Suppressor macrophage treated with lipopolysaccharide for 1 hour (primary cell): ENCODE results near the gene FCN3.
"Not testable (repeated sequence)": the region's sequence is repeated elsewhere in the genome, so short reads cannot be mapped to it uniquely, and the experiment has no call there.

Experiments used
- DNase-seq, 3 donors: peaks; one replicate each; pipeline ENCODE4 v3.0.0-alpha.2; 2020 to 2022

Gene FCN3

DNA sequence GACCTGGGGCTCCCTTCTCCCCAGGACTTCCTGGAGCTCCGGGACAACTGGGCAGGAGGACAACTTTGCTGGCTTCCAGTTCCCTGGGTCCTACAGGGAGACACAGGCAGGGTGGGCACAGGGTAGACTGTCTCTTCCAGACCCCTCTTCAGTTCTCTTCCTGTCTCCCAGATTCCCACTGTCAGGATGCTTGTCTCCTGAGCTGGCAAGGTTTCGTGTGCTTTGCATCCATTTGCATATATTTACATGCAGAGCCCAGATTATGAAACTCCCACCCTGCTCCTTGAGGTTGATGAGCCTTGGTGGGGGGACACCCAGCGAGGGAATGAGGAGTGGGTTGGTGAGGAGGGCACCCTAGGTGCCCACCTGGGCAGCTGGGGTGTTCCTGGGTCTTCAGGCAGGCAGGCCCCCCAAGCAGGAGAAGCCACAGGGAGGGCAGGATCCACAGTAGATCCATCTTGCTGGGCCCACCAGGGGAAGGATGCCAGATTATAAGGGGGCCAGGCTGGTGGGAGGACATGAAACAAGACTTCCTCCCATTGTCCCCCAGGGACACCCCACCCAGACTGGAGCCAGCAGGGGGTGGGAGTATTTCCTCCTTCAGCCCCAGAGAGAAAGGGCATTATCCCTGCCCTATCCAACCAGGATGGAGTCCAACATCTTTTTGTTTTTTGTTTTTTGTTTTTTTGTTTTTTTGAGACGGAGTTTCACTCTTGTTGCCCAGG lies at the start of gene FCN3:
FCN3 (minus strand) TSS at position 463 of the 725 bp plus-strand sequence; CDS start at position 457, 6 bp downstream.
- no peak for DNase-seq

DNA sequence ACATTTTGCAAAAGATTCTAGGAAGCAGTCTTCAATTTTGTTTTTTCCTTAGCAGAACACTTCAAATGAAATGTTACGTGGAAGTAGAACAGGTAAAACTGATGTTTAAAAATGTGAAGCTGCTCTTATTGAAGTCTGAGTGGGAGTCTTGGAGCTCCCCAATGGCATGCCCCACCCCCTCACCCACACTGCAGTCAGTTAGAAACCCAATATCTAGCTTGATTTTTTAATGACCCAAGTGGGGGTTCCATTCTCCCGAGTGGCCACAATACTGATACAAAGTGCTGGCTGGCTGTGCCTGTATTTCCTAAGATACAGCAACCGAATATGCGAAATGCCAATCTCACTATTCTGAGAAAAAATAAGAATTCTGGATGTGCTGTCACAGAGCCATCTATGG lies 49.1 kb upstream of the FCN3 start:
- no peak for DNase-seq

DNA sequence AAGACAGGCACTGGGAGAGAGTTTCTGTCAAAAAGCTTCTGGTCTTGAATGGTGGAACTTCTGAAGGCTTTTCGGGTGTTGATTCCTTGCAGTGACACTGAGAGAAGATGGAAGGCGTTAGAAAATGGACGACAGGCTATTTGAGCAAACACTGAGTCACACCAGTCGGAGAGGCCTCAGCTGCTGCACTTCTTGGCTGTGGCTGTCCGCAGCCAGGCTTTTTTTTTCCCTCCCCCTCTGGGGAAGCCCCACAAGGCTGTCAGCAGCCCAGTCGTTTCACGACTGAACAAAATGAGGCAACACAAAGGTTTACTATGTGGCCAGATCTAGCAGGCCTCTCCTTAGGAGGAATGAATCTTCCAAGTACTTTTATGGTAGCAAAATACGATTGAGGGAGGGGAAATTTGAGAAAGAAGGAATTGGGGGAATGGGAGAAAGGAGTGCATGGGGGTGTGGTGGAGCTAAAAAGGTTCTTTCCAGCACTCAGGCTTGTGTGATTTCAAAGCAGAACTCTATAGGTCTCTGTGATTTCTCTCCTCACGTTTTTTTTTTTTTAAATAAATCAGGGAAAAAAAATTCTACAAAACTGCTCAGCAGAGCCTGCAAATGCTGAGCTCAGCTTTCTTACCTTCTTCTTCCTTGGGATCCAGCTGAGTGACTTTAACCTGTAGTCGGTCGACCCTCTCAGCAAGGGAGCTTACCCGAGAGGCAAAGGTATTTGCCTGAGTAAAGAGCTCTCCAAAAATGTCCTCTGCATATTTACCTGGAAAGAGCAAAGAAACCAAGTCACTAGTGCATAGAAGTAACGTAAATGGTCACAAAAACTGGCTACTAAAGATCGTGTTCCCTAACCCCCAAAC lies 43.9 kb upstream of the FCN3 start:
- DNase-seq, result peak; percentile 74 to 81 (median 77)

DNA sequence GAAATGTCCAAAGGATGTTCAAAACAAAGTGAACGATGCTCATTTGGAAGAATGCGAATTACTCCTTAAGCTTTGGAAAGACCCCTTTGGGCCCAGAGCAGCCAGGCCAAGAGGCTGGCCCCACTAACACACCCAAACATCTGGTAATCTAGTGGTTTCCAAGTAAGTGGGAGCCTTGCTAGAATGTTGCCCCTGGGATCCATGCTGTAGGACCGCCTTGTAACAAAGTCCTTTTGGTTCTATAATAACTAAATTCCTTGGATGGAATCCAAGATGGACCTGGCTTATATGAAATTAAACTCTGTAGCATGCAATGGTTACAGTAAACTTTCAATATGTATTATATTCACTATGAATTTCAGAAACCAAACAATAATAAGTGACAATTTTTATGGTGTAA lies 43.1 kb upstream of the FCN3 start:
- DNase-seq, result no peak

DNA sequence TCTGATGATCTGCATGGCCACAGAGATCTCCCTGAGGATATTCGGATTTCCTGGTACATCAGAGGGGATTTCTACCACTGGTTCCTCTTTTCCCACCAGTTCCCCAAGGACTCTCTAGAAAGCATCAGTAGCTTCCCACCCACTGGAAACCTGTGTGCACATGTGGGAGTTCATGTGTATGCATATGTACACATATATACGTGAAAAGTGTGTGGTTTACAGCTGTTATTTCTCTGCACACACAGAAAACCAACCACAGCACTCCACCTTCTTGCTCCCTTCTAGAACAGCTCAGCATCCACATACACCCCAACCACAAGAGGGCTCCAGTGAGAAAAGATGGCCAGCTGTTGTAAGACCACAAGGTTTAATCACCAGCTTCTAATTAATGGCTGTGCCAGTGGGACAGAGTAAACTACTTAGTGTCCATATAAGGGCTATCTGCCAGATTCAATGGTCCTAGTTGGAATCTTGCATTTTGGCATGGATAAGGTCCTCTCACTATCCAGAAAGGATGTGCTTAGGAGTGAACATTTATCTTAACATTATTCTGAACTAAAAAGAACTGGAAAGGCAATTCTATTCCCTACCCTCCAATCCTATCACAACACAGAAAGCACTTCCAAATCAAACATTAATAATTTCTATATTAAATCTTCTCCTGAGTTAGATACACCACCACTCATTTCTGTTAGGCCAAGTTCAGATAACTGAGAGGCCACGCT lies 41.9 kb upstream of the FCN3 start:
- peak; percentile 68 to 74 (median 72) for DNase-seq

DNA sequence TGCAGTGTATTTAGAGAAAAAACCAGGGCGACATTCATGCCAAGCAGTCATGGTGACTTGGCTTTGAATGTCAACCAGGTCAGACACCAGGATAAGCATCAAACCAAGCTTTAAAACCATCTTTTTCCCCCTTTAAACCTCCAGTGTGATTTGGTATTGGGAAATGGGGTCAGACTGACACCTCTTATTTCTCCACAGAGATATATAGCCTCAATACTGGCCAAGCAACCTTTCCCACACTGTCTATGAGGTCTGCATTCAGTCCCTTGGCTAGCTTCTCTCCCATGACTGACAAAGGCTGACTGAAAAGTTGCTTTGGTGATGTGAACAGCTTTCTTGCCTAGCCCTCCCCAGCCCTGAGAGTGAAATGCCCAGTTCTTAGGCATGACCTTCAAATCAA lies 39.5 kb upstream of the FCN3 start:
- DNase-seq, result no peak

DNA sequence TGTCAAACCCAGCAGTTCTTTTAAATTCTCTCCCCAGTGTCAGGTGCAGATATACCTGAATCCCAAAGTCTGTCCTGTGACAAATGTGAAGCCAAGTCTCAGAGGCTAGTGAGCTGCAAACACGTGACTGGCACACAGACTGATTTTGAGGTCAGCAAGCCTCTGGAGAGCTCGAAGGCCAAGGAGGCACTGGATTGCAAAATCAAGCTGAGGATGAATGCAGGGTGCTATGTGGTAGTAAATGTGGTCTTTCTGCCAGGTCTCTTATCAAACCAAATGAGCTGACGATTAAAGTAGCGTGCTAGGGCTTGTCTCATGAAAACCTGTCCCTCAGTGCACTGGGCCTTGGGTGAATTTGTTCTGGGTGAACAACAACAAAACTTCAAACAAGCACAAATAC lies 38.4 kb upstream of the FCN3 start:
- DNase-seq, result no peak

DNA sequence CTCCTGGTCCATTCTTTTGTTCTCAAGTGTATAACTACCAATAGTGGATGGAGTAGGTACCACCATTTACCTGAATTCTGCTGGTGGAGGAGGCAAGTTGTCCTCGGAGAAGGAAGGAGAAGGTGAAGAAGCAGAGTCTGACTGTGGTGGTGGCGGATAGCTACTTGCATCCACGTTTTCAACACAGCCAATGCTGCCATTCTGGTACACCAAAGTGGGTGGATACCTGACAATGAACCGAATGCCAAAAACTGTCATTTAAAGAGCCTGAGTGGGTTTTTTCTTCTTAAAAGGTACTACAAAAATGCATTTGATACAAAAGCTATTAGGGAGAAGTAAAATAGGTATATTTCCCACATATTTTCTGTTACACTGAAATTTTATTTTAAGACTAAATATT lies 37.9 kb upstream of the FCN3 start:
- DNase-seq, result no peak

DNA sequence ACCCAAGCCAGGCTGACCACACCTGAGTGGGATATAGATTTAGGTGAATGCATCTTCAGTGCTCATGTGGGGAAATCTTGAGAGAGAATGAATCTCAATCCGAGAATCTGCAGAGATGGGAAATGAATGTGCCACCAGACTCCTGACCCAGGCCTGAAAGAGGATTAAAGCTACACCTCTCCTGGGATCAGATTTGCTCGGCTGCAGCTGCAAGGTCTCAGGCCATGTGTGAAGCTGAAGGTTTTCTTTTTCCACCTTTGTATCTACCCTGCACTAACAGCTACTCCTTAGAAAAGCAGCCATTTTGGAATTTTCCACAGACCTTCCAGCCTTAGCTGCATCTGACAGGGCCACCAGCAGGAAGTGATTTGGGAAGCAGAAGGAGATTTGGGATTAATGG lies 36.1 kb upstream of the FCN3 start:
- no peak for DNase-seq

DNA sequence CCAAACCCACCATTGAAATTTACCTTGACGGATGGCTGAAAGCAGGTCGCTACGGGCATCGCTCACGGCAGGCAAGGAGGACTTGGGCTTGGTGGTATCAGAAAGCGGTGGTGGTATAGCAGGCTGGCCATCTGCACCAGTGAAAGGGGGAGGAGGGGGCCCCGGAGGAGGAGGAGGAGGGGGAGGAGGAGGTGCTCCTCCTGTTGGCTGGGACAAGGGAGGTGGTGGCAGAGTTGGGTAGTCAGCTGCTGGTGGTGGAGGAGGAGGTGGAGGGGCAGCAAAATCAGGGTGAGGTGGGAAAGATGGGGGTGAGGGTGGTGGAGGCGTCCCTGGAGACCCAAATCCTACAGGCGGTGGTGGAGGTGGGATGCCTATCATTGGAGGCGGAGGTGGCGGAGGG lies 35.0 kb upstream of the FCN3 start:
- no peak for DNase-seq

DNA sequence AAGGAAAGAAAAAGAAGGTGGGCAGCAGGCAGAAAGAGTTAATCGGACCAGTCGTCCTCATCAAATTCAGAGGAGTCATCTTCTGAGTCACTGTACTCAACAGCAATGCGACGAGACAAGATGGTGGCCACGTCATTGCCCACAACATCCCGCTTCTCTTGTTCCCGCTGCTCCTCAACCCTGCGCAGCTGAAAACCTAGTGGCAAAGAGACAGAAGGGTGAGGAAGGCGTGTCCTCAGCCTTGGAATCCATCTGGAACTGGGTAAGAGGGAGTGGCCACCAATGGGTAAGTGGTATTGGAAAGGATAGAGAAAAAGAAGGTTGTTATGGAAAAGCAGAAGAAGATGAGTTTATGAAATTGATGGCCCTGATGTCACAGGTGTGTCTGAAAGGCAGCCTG lies 33.5 kb upstream of the FCN3 start:
- DNase-seq, result no peak

DNA sequence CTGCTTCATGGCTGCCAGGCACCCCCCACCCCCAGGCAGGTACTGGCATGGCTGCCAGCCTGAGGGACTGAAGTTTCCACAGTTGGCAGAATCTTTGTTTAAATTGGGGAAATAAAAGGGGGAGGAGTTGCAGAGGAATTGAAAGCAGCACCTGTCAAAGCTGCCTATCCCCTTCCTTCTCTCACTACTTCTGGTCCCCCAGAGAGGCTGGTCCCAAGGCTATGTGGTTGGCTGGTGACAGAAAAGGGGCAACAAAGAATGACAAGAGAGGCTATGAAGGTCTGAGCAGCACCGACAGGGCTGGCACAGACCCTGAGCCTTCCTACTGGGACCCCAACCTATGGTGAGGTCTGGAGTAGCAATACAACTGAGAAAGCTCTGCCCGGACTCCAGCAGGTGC lies 32.2 kb upstream of the FCN3 start:
- not testable (repeated sequence) for DNase-seq

DNA sequence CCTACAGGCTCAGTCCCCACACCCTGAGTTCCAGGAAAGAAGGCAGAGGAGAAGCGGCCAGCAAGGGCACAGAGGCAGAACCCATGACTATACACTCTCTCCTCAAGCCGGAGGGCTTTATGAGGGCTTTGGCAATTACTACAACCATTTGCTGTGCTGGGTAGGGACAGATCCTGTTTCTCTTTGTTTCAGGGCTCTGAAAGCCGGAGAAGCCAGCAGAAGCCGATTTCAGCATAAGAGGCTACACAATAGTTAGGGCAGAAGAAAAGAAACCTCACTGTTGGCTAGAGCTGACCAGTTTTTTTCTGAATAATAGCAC lies 31.7 kb upstream of the FCN3 start:
- DNase-seq, result no peak

DNA sequence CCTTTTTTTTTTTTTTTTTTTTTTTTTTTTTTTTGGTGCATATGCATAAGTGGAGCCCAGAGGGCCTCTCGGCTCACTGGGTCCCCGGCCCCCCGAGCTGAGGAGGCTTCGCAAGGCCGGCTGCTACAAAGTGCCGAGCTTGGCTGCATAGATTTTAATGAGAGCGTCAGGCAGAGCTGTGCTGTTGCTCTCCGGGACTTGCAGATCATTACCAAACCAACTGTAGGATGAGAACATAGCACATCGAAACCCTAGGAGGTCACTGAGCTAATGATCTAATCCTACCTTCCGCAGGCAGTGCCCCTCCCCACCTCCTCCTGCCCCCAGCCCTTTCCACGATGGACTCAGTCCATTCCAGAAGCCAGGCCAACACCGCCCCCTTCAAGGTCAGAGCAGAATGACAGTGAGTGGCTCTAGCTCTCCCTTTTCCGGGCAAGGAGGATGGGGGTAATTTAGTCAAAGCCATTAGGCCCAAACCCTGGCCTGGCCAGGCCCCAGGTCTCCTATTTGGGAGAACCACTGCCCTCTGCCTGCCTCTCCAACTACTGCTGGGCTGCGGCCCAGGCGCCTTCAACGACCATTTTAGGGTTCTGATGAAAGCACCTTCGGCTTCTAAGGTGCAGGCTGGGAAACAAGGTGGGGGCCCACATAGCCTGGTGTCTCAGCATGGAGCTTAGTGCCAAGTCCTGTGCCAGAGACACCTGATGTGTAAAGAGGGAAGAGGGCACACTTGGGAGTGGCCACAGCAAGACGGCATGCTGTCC lies 31.2 kb upstream of the FCN3 start:
- DNase-seq, result not testable (repeated sequence)

DNA sequence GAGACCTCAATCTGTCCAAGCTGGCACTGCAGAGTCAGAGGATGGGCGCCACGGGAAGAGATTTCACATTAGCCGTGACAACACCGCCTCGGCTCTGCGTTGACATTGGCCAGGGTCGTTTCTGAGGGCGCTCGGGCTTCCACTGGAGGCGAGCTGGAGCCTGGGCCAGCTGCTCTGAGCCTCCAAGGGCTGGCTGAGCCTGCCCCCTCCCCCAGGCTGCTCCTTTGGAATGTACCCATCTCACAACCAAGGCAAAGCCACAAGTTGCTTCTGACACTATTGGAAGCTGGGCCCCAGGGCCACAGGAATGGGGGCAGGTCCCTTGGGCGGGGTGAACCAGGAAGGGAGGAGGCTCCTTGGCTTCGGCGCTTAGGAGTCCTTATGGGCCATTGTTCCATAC lies 30.4 kb upstream of the FCN3 start:
- no peak for DNase-seq

DNA sequence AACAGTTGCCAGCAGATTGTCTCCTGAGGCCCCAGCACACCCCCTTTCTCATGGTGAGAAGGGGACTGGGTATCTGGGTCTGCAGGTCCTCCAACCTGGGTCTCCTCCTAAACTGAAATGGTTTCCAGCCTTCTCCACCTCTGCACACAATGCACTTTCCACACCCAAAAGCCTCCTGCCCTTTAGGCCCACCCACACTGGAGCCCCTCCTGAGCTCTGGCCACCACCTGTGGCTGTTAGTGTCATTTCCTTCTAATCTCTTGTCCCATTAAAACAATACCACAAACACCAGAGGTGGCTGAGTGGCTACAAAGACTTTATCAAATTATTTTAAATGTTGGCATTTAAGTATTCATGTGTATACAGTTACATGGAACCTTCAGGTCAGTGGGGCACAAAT lies 29.3 kb upstream of the FCN3 start:
- no peak for DNase-seq

DNA sequence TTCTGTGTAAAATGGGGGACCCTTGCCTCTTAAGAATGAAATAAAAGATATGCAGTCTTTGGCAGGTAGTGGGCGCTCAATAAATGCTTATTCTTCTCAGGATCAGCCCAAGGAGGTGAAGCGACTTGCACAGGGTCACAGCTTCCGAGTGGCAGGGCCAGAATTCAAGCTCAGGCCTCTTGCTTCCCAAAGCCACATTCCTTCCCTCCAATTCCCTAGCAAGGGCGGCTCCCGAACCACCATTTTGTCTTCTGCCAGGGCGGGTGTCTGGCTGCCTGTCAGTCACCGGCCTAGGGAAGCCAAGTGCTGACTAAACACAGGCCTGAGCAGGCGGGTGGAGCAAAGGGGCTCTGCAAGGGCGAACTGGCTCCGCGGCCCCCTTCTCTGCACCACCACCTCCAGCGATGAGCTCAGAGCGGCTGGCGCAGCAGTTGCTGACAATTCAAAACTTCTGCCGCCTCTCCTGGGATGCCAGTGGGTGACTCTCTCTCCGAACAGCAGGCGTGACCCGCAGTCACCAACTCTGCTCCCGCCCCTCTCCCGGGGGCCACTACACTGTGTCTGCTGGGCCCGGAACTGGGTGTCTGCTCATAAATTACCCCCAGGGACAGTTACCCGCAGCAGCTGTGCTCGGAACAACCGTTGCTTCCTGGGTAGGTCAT lies 28.6 kb upstream of the FCN3 start:
- DNase-seq, result peak; percentile 69 to 78 (median 75)

DNA sequence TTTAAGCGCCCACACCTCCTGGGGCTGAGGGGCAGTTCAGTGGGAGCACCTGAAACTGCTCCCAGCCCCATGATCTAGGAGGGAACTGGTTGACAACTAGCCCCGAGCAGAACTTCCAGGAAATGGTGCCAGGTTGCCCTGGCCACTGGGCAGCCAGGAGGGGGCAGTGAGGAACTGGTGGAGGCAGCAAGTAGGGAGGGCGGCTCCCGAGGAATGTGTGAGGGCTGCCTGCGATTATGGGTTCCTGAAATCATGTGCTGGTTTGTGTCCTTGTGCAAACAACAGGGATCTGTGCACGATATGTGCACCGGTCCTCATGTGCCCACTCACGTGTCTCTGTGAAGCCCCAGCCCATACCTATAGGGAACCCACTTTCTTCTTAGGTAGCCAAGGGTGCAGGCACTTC lies 27.7 kb upstream of the FCN3 start:
- DNase-seq, result peak; percentile 75 to 82 (median 76)

DNA sequence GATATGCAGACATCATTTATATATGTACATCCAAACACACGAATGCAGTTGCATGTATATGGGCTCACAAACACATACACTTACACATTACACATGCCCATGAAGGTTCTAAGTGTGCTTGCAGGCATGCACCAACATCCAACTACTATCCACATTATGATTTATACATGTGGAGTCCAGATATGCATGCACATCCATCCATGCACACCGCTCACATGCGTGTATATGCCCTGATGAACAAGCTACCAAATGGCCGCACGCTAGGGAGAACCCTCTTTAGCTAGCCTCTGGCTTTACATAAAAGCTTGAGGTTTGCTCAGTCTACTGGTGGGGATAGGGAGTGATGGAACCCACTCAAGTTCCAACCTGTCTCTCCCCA lies 26.3 kb upstream of the FCN3 start:
- DNase-seq, result no peak

DNA sequence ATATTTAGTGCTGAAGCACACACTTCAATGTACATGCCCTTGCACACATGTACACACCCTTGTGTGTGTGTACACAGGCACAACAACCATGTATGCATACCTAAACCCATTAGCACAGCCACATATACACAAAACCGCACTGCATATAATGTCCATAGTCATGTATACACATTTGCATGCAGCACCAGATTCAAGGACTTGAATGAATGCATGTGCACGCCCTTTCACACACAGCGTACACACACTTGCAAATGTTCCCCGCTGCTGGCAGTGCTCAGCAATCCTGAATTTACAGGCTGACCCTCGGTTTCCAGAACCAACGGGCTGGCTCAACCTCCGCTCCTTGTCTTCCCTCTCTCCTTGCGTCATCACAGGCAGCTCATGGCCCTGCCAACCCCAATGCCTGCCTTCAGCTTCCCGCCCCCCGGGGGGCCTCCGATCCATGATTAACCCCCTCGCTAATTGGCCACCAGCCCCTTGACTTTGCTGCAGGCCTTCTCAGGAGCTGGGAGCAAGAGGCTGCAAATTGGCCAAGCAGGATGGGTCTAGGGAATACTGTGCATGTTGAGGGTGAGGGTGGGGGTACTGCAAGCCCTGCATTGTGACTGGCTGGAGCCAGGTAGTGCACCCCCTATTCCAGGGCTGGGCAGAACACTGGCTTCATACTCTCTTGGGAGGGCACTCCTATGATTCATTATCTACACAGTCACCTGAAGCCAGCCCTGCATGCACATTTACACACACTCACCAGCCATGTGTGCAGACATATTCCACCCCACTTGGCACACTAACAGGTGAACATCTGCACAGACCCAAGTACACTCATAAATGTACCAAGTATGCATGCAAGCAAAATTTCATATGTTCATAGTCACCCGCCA lies 25.7 kb upstream of the FCN3 start:
- no peak for DNase-seq

DNA sequence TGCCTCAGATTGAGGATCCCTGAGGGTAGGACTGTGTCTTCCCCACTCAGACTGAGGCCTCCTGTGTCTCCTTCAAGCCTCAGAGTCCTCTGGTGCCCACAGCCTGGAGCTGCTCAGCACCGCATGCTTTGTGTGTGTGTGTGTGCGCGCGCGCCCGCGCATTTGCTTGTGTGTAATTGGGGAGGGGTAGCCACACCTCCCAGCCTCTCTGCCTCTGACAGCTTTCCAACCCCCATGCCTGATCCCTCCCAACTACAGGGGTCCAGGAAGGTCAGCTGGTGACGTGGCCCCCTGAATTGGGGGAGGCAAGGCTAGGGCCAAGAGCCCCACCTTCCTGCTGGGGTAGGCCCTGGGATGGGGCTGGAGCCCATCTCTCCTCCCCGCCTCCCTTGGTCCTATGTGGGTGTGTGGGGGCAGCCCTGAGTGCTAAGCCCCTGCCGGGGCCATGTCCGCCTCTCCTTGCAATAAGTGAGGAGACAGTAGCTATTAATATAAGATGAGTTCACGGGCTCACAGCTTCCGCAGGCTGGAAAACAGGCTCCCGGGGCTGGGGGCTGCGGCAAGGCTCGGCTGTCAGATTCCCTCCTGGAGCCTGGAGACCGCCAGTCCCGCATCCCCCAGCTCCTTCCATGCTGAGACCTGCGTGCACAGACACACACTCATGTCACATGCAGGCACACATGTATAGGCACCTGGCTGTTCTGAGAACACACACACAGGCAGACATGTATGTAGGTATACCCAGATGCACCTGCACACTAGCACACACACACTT lies 24.8 kb upstream of the FCN3 start:
- no peak for DNase-seq
